GM21619 (cell line): ENCODE data around the gene NENF.
"Not testable (repeated sequence)": the region's sequence is repeated elsewhere in the genome, so short reads cannot be mapped to it uniquely, and the experiment has no call there.

Experiments
- ATAC-seq: cut with Tn5 transposase; IDR thresholded peaks from one replicate; pipeline ENCODE4 v1.9.1; 2021; ENCODE audit not compliant: unreplicated experiment

NENF gene

DNA sequence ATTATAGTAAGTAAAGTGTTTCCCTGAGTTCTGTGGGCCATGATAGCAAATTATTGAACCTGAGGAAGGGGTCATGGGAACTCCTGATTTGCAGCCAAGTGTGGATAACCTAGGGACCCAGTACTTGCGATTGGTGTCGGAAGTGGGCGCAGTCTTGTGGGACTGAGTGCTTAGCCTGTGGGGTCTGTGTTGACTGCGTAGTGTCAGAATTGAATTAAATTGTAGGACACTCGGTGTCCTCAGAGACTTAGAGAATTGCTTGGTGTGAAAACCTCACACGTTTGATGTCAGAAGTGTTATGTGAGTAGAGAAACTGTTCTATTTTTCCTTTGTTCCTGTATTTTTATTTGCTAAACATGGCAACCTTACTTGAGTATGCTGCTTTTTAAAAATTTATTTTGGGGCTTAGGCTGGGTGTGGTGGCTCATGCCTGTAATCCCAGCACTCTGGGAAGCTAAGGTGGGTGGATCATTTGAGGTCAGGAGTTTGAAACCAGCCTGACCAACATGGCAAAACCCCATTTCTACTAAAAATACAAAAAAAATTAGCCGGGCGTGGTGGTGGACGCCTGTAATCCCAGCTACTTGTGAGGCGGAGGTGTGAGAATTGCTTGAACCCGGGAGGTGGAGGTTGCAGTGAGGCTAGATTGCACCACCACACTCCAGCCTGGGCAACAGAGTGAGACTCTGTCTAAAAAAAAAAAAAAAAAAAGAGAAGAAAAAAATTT lies 48.2 kb downstream of the NENF start:
- ATAC-seq, result not testable (repeated sequence)

DNA sequence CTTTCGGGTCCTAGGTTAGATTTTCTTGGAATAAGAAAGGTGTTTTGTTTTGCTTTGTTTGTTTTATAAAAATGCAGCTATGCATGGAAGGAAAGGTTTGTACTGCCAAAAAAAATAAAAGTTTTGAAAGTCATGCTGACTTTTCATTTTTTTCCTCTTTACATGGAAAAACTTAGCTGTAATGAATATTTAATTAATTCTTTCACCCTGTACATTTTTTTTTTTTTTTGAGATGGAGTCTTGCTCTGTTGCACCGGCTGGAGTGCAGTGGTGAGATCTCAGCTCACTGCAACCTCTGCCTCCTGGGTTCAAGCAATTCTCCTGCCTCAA lies 48.7 kb downstream of the NENF start:
- ATAC-seq, result no peak

DNA sequence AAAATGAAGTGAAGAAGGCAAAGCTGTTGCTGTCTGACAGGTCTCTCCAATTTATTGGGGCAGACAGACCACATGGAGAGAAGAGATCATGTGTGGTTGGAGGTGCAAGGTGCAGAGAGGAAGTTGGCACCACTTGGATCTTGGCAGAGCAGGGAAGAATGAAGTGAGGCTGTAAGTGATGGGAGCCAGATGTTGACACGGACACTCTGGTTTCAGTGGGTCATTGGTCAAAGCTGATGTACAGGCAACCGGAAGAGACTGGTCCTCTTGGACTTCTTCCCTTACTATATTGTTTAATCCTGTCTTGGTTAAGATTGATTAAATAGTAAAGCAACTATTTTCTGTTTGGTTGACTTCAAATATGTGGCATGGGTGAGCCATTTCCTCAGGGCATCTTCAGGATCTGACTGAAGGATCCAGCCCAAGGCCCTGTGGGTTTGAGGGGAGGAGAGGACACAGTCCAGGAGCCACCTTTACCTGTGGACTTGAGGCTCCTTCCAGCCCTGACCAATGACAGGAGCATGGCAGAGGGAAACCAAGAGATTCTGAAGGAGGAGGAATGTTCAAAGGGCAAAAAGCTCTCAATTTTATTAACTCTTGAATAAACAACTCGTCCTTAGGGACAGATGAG lies 49.4 kb downstream of the NENF start:
- ATAC-seq, result no peak

DNA sequence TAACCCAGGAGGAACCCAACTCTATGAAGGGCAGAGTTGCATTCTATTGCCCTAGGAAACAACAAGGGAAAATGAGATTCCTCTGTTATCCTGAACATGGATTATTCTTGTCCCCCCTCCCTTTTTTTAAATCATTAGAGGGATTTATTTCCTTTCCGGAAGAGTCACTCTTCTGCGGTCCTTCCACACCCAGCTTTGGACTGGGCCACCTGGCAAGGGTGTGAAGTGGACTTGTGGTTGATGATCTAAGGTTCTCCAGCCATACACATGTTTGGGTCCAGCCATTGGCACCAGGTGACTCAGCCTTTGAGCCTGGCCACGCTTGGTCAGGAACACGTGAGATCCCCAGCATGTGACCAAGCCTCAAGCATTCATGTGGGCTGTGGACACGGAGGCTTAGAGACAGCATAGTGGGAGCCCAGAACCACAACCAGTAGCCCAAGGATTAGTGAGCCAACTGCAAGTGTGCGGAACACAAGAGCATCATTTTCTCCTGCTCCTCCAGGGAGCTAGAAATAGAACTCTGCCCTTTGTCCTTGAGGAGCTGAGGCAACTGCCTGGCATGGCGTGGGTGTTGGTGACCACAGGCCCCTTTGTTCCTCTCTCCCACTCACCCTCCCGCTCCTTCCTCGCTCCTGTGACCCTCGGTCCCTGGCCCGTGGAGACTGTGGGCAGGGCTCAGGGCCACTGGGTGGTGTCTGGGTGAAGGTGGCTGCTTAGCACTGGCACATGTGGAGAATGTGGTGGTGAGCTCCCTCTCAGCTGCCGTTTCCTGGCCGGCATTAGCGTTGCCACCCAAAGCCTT lies 50.1 kb downstream of the NENF start:
- ATAC-seq, result no peak

DNA sequence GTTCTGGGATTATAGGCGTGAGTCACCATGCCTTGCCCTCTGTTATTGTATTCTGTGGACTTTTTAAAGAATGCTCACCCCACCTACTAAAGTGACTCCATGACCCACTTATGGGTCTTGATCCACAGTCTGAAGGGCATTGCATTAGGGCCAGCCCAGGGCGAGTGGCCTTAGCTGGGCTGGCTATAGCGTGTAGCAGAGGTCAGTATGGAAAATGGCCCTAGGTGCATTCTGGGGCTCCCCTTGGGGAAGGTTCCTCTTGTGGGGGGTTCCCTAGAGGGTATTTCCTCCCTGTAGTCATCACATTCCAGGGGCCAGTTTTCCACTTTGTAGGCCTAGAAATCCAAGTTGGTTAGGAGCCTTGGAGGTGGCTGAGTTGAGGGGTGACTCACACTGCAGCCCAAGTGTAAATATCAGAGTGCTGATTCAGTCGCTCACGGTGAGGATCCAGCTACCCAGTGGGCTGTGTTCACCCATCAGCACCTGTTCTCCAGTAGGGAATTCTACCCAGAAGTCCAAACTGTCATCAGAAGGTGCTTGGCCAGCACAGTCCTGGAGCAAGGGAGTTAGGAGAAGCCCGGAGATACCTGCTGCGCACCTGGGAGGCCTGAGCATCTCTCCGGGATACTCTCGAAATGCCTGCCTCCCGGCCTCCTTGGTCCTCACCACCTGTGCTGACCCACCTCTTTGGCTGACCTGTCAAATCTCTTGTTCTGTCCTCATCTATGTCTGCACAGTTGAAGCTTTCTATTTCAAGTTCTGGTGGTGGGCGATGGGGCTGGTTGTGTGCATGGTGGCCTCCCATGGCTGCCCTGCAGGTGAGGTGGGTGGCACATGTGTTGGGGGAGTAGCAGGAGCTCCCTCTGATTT lies 52.2 kb downstream of the NENF start:
- ATAC-seq, result no peak

DNA sequence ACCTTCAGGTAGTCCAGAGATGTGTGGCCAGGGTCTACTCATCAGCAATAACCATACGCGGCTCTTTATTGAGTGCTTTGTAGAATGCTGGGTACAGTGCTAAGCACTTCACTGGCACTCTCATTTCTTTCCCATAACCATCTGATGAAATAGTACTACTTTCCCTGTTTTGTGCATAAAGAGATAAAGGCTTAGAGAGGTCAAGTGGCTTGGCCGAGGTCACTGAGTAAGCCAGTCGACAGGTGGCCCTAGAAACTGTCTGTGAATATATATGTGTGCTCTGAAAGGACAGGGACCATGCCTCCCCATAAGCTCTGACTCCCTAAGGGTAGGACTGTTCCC lies 52.8 kb downstream of the NENF start:
- ATAC-seq, result no peak

DNA sequence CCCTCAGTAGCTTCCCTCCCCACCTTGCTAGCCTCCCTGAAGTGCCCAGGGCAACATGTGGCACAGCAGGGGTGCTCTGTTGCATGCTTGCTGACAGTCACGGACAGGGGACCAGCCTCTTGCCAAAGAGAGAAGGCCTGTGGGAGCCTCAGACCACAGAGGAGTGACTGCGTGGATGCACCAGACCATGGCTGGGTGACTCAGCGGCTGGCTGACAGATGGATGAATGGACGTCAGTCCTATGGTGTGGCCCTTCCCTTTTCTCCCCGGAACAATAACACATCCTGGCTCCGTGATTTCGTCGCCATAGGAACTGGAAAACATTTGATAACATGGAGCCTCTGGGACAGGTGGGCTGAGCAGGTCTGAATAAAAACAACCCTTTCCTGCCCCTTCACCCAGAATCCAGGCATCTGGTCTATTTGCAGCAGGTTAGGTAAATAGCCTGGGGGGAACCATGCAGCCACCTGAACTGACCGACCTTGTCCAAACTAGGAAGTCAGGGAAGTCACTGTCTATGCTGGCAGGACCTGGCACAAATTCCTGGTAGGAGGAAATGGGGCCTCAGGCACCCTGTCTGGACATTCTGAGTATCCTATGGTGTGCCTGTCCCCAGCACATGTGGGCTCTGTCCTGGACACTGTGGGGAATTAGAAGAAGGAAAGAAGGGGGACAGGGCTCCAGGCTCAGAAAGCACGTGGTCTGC lies 53.3 kb downstream of the NENF start:
- ATAC-seq, result no peak

DNA sequence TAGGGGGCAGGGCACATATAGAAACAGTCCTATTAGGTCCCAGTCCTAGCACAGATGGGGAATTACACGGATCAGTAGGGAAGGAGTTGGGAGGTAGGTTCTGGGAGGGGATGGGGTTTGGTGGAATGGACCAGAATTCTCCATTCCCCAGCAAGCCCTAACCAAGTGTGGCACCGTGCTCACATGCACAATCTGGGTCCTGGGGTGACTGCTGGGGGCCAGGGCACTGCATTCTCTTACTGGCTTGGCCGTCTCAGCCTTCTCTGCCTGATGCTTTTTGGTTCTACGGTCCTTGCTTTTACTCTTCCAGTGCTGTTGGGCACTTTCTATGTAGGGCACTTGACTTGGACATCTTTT lies 53.9 kb downstream of the NENF start:
- no peak for ATAC-seq

DNA sequence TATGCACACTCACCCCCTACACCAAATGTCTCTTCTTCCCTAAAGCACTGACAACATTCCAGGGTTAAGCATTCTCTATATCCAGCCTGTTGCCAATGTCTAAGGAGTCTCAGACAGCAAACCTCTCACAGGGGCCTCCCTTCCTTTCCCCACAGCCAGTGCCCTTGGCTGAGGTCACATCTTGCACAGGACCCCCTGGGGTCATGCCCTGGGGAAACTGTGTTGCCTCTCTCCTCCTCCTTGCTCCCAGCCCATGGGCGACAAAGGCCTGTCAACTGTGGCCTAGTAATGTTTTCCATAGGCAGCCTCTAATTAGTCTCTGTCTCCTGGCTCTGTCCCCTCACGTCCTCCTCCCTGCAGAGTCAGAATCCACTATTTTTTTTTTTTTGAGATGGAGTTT lies 54.6 kb downstream of the NENF start:
- ATAC-seq, result no peak

DNA sequence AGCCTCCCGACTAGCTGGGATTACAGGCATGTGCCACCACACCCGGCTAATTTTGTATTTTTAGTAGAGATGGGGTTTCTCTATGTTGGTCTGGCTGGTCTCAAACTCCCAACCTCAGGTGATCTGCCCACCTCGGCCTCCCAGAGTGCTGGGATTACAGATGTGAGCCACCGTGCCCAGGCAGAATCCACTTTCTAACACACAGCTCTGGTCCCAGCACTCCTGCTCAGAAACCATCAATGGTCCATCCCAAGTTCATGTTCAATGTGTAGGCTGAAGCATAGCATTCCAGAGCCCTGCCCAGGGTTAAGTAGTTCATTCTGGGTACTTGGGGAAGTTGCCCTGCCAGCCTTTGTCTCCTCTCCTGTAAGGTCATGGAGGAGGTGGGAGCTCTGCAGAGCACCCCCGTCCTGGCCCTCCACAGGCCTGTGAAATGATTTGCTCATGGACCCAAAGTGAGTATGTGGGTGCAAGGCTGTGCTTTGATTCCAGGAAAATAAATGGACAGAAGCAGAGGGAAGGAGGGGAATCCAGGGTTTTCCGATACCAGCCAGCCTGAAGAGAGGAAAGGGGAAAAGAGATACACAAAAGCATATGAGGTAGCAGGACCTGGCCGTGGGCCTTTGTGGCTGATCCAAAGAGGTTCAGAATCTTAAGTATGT lies 55.2 kb downstream of the NENF start:
- ATAC-seq, result no peak

DNA sequence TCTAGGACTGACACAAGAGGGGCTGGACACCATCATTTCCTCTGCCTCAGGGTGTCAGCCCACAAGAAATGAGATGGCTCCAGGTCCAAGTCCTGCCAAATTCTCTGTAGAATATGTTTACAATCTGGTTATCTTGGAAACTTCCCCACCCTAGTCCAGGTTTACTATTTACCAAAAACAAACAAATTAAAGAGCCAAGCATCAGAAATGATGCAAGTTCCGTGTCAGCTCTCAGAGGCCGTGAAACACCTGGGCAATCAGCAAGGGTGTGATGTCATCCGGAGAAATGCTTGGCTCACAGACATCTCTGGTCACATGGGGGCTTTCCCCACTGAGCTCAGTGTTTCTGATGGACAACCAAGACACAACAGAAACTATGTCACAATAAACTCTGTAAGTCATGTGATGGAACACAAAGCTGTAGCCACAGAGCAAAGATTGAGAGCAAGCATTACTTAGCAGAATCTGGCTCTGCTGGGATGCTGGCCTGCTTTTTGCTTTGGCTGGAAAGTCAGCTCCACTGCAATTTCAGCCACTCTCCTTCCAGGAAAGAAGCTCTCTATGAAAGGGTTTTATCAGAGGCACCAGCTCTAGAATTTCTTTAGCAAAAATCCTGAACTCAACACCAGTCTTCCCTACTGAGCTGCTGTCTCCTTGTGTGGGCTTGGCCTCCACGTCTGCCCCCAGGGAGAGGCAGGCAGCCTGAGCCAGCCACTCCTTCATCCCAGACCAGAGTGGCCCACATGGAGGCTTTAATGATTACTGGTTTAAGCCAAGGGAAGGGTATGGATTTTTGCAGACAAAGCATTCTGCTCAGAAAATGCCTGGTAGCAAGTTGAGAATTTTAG lies 55.9 kb downstream of the NENF start:
- peak; percentile 73 for ATAC-seq

DNA sequence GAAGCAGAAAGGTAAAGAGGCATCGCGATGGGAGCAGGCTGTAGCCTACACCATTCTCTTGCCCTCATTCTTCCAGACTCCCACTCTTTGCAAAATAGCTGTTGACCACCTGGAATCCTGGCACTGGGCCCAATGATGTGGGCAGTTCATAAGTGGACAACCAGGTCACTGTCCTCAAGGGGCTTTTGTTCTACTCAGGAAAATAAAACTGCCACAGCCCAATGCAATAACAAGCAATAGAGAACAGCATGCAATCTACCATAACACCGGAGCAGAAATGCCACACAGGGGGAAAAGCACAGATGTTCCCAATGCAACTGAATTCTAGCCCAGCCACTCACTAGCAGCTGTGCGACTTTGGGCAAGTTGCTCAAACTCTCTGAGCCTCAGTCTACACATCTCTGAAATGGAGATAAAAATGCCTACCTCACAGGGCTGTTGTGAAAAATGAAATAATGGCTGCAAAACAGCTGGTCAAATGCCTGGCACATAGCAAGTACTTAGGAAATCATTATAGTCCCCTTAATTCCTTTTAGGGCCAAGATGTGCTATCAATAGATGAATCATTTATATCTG lies 56.7 kb downstream of the NENF start:
- ATAC-seq, result no peak

DNA sequence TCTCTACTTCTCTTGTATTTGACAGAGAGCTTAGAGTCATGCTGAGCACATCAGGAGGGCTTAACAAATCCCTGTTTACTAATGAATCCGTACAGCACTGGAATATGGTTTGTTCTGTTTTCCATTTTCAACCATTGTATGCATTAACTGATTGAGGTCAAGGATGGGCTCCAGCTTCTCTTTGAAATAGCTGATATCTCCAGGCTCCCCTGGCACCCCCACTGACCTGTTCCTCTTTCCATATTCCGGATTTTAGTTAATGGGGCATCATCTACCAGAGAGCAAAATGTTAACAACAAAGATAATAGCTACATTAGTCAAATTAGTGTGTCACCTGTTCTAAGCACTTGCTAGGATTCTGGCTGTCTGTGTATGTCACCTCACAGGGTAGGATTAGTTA lies 57.6 kb downstream of the NENF start:
- no peak for ATAC-seq

DNA sequence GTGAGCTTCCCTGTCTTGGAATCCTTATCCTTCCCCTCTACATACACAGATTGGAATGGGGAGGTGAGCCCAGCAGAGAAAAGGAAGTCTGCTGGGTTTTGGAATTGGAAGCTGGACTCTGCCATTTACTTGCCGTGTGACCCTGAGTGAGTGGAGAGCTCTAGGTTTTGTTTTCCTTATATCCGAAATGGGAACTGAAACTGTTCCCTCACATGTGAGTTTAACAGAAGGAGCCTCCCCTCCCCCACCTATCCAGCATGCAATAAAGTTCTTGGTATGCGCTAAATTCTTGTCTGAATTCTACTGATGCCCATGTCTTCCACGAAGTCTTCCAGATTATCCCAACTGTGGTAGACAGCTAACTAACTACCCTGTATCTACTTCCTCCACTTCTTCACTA lies 58.7 kb downstream of the NENF start:
- ATAC-seq, result no peak
